GM23248 (cell line): ENCODE data around the gene CFAP54. TPM values are rescaled to one million over a fixed set of nuclear protein-coding genes. Genes with fewer than 3 reads are reported as not detected.

Experiments
- DNase-seq: peaks from one replicate; pipeline ENCODE4 v3.0.0-alpha.2; 2015
- H2AFZ ChIP-seq: fragments of 200-600 bp; sonication (generic); 2 replicates; pipeline ENCODE4 v1.6.1; 2016; ENCODE audit warnings: antibody characterized with exemption
- H3F3A ChIP-seq: fragments of 200-600 bp; sonication (generic); 2 replicates; pipeline ENCODE4 v1.6.1; 2016; ENCODE audit warnings: mild to moderate bottlenecking, antibody characterized with exemption, mixed run types; ENCODE audit not compliant: insufficient read depth
- H3K27ac ChIP-seq: fragments of 200-600 bp; sonication (generic); 2 replicates; pipeline ENCODE4 v1.5.1; 2016; ENCODE audit warnings: mild to moderate bottlenecking
- H3K27me3 ChIP-seq: fragments of 200-600 bp; sonication (generic); replicated peaks from 2 replicates; pipeline ENCODE4 v1.6.1; 2016; ENCODE audit warnings: mild to moderate bottlenecking; ENCODE audit not compliant: insufficient read depth
- H3K36me3 ChIP-seq: fragments of 200-600 bp; sonication (generic); 2 replicates; pipeline ENCODE4 v1.6.1; 2016; ENCODE audit warnings: low read depth, mild to moderate bottlenecking
- H3K4me1 ChIP-seq: fragments of 200-600 bp; sonication (generic); 2 replicates; pipeline ENCODE4 v1.6.1; 2016; ENCODE audit warnings: mild to moderate bottlenecking; ENCODE audit not compliant: insufficient read depth
- H3K4me2 ChIP-seq: fragments of 200-600 bp; sonication (generic); one replicate; pipeline ENCODE4 v1.6.1; 2016; ENCODE audit warnings: mild to moderate bottlenecking; ENCODE audit not compliant: unreplicated experiment
- H3K4me3 ChIP-seq: fragments of 200-600 bp; sonication (generic); 2 replicates; pipeline ENCODE4 v1.5.1; 2016; ENCODE audit warnings: mild to moderate bottlenecking
- H3K79me2 ChIP-seq: fragments of 200-600 bp; sonication (generic); 2 replicates; pipeline ENCODE4 v1.6.1; 2016; ENCODE audit warnings: mild to moderate bottlenecking; ENCODE audit not compliant: insufficient read depth
- H3K9ac ChIP-seq: fragments of 200-600 bp; sonication (generic); 2 replicates; pipeline ENCODE4 v1.6.1; 2016; ENCODE audit warnings: mild to moderate bottlenecking
- H3K9me2 ChIP-seq: fragments of 200-600 bp; sonication (generic); 2 replicates; pipeline ENCODE4 v1.6.1; 2016; ENCODE audit warnings: mixed run types, mild to moderate bottlenecking, moderate library complexity; ENCODE audit not compliant: insufficient read depth
- H3K9me3 ChIP-seq: fragments of 200-600 bp; sonication (generic); one replicate; pipeline ENCODE4 v1.6.1; 2017; ENCODE audit warnings: low read depth
- H4K20me1 ChIP-seq: fragments of 200-600 bp; sonication (generic); 2 replicates; pipeline ENCODE4 v1.6.0; 2016; ENCODE audit not compliant: insufficient read depth
- EZH2 ChIP-seq: fragments of 200-600 bp; sonication (generic); IDR thresholded peaks from 2 replicates; pipeline ENCODE4 v1.6.1; 2018; ENCODE audit warnings: antibody characterized with exemption, mild to moderate bottlenecking; ENCODE audit not compliant: insufficient read depth, poor library complexity, severe bottlenecking
- EZH2phosphoT487 ChIP-seq: fragments of 200-600 bp; sonication (generic); IDR thresholded peaks from 2 replicates; pipeline ENCODE4 v1.6.1; 2018; ENCODE audit warnings: antibody characterized with exemption, moderate library complexity, mild to moderate bottlenecking, low read depth; ENCODE audit not compliant: insufficient read depth
- WGBS, 2 experiments: methylation state at CpG; one replicate each; pipeline ENCODE4 v1.1.6; 2015 to 2017; ENCODE audit warnings: low lambda C conversion rate in 2 of 2, low coverage in 1 of 2; ENCODE audit errors: missing lambda C conversion rate in 2 of 2; 5-methylcytosine and 5-hydroxymethylcytosine counted together
- in situ Hi-C: fragments of 300-500 bp; cut with MboI; formaldehyde crosslinking; loops from 2 replicates; pipeline ENCODE4 v1.15.0; 2020
- polyA plus RNA-seq: library from polyadenylated mRNA; unstranded; fragments of >200 nt; fragmentation: Nextera tagmentation; extraction: Ambion mirVana; gene quantifications from 2 replicates; pipeline ENCODE4 v1.2.1, GENCODE V29; 2016
- total RNA-seq: library from RNA; depleted of rRNA; stranded (reverse); fragments of >200 nt; shearing (Covaris generic); gene quantifications from 2 replicates; pipeline ENCODE4 v1.2.3, GENCODE V29; 2014

Gene CFAP54
- total and polyA plus RNA-seq, 2 experiments from 2014 or later: 0.32 to 1.2 TPM

DNA sequence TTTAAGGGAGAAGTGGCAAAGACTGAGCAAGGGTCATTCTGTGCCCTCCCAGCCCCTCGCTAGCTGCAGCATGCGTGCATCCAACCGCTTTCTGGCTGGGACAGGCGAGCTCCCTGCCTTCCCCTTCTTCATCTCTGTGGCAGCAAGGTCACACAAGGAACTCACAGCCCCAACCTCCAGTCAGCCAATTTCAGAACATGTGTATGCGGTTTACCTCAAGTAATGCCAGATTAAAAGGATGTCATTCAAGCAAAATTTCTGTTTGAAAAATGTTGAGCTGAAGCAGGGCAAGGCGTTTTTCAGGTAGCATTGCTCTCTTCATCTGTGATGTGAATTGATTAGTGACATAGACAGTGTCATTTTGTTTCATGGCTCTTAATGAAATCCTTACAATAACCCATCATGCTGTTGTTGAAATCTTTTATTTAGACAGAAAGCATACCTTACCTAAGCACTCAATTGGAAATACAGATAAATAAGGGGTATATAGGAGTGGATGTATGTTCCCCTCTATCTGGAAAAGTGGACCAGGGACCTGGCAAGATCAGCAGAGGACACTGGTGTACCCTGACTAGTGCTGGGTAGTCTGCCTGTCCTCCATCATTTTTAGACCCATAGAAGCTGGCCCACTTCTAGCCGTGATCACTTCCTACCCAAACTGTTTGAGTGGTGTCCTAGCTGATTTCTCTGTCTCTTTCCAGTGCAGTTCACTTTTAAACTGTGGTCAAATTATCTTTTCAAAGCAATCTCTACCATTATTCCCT, 334.9 kb downstream of the CFAP54 start:
- in situ Hi-C loops: no loop called here
- H3K36me3 ChIP-seq: no peaks in the 10 kb centered on the region
- H3F3A ChIP-seq: no peaks in the 10 kb centered on the region
- no peaks in the 10 kb centered on the region for H3K9me3 ChIP-seq
- no peak overlapping the region for H3K4me2 ChIP-seq
- no peak for DNase-seq
- H3K4me1 ChIP-seq: no peaks in the 10 kb centered on the region; the same call in 1 of the 2 replicates
- no peaks in the 10 kb centered on the region for H3K27me3 ChIP-seq
- H4K20me1 ChIP-seq: no peaks in the 10 kb centered on the region
- H3K27ac ChIP-seq: no peak overlapping the region
- no peaks in the 10 kb centered on the region for H3K9me2 ChIP-seq
- no peak overlapping the region for H3K4me3 ChIP-seq
- no peak overlapping the region for H3K9ac ChIP-seq
- H2AFZ ChIP-seq: no peak overlapping the region
- TF ChIP-seq EZH2phosphoT487 (no peak), EZH2 (no peak)
- 68 to 69% methylated on average over 7 of the region's 7 CpGs for WGBS, 2 experiments
- no peaks in the 10 kb centered on the region for H3K79me2 ChIP-seq

GRCh38 chr12:96824838-96825236, 335.5 kb downstream of the CFAP54 start:
- Histone ChIP-seq H3K9me2 (no peaks in the 10 kb centered on the region), H3K9ac (no peak overlapping the region), H2AFZ (no peak overlapping the region), H3K79me2 (no peaks in the 10 kb centered on the region), H3F3A (no peaks in the 10 kb centered on the region), H3K27me3 (no peaks in the 10 kb centered on the region), H3K27ac (no peak overlapping the region), H3K4me2 (no peak overlapping the region), H3K9me3 (no peaks in the 10 kb centered on the region), H3K4me3 (no peak overlapping the region), H3K36me3 (no peaks in the 10 kb centered on the region), H3K4me1 (no peaks in the 10 kb centered on the region; the same call in 1 of the 2 replicates), H4K20me1 (no peaks in the 10 kb centered on the region)
- TF ChIP-seq EZH2phosphoT487: no peak
- TF ChIP-seq EZH2: no peak
- 83 to 95% methylated on average over 2 of the region's 2 CpGs for WGBS, 2 experiments
- in situ Hi-C loops: no loop called here
- DNase-seq: no peak

DNA sequence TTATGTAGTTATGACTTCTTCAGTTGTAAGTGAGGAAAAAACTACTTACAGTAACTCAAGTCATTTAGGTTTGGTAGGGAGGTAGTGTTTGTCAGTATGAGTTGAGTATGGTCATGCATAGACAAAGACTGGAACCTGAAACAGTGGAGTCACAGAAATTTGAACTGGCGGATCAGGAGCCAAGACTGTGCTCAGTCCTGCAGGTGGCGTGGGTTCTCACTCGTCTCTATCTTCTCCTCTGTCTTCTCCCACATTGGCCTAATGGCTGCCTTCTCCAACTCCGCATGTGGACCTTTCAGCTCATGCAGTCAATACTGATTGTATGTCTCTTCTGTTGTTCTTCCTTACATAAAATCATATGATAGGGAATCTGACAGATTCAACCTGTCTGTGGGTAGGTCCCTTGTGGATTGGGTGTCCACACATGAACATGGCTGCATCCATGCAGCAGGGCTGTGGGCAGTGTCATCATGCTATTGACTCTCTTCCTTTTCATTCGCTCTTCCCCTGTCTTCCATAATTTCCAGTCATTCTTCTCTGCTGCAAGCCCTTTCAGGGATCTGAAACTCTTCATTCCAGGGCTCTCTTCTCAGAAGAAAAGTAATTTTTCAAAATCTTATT, 338.9 kb downstream of the CFAP54 start:
- Histone ChIP-seq H3K27me3 (no peaks in the 10 kb centered on the region), H2AFZ (no peak overlapping the region), H3K4me2 (no peak overlapping the region), H3K36me3 (no peaks in the 10 kb centered on the region), H3K4me1 (no peaks in the 10 kb centered on the region), H3K9me2 (no peaks in the 10 kb centered on the region), H3K9me3 (no peaks in the 10 kb centered on the region), H4K20me1 (no peaks in the 10 kb centered on the region), H3K4me3 (no peak overlapping the region), H3K79me2 (no peaks in the 10 kb centered on the region), H3F3A (no peaks in the 10 kb centered on the region), H3K9ac (no peak overlapping the region), H3K27ac (no peak overlapping the region)
- in situ Hi-C loops: no loop called here
- WGBS, 2 experiments: 70 to 73% methylated on average over 5 of the region's 5 CpGs
- no peak for TF ChIP-seq EZH2phosphoT487
- no peak for TF ChIP-seq EZH2
- DNase-seq: no peak

DNA sequence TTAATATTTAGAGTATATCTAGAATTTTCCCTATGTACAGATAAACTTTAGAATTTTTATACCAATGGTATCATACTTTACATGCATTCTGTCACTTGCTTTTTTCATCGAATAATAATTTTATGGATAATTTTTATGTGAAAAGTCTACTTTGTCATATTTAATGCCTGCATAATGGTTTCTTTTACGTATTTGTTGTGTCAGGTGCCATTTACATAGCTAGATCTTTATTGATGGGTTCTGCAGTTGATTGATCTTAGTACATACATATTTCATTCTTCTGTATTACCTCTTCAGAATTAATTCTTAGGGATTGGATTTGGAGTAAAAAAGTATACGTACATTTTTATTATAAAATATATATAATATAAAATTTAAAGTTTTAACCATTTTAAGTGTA, 340.0 kb downstream of the CFAP54 start:
- no peaks in the 10 kb centered on the region for H3K9me3 ChIP-seq
- no peaks in the 10 kb centered on the region for H3K9me2 ChIP-seq
- no peak overlapping the region for H3K4me3 ChIP-seq
- no peak overlapping the region for H3K4me2 ChIP-seq
- no peak overlapping the region for H3K9ac ChIP-seq
- 56 to 70% methylated on average over 3 of the region's 3 CpGs for WGBS, 2 experiments
- no peaks in the 10 kb centered on the region for H3K27me3 ChIP-seq
- no peaks in the 10 kb centered on the region for H3F3A ChIP-seq
- no peaks in the 10 kb centered on the region for H3K36me3 ChIP-seq
- TF ChIP-seq EZH2phosphoT487 (no peak), EZH2 (no peak)
- in situ Hi-C loops: no loop called here
- no peaks in the 10 kb centered on the region for H4K20me1 ChIP-seq
- no peak overlapping the region for H3K27ac ChIP-seq
- no peak overlapping the region for H2AFZ ChIP-seq
- no peaks in the 10 kb centered on the region for H3K4me1 ChIP-seq
- no peaks in the 10 kb centered on the region for H3K79me2 ChIP-seq
- DNase-seq: no peak
